ES-I3 (cell line): ENCODE data around the gene CRAT.

Source experiments
- H3K36me3 ChIP-seq: 2 replicates; pipeline ENCODE4 v1.6.1; 2013; ENCODE audit warnings: mild to moderate bottlenecking, low read length, control low read depth, moderate library complexity; ENCODE audit not compliant: insufficient read depth
- H3K4me1 ChIP-seq: 2 replicates; pipeline ENCODE4 v1.6.1; 2013; ENCODE audit warnings: mild to moderate bottlenecking, control low read depth, low read length; ENCODE audit not compliant: insufficient read depth
- H3K9ac ChIP-seq: 2 replicates; pipeline ENCODE4 v1.6.1; 2013; ENCODE audit warnings: low read depth, mild to moderate bottlenecking, low read length, moderate library complexity
- H3K9me3 ChIP-seq: 2 replicates; pipeline ENCODE4 v1.6.1; 2013; ENCODE audit warnings: mild to moderate bottlenecking, low read length, moderate library complexity; ENCODE audit not compliant: control insufficient read depth, insufficient read depth

The CRAT gene

DNA sequence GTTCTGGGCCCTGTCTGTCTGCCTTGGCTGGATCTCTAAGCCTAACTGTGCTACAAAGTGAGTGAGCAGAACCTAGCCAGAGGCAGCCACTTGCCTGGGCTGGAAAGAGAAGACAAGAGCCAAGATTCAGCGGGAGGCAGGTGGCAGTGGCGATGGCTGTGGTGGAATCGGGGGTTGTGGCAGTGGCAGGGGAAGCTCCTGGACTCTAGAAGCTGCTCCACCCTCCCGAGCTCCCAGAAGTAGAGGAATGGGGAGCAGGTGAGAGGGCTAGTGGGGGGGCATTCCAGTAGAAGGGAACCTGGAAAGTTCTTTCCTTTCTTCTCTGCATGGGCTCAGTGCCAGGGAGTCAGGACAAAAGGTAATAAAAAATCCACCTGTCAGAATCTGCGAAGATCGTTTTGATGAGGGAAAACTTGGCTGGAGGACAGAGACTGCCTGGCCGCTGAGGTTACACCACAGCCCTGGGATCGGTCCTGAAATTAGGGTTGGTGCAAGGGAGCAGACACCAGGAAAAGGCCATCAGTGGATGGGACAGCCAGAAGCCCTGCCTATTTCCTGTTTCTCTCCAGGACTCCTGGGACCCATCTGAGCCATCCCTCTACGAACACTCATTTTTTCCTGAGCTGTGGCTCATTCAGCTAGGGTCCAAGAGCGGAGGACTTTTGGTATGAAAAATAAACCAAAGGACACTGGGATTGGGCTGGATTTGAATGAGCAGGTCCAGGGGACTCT, 1.6 kb downstream of the CRAT start:
- H3K36me3 ChIP-seq: no peaks in the 10 kb centered on the region
- no peak overlapping the region for H3K9ac ChIP-seq
- no peaks in the 10 kb centered on the region for H3K4me1 ChIP-seq
- H3K9me3 ChIP-seq: no peaks in the 10 kb centered on the region

GRCh38 chr9:129108083-129108804, 2.3 kb downstream of the CRAT start:
- no peak overlapping the region for H3K9ac ChIP-seq
- H3K4me1 ChIP-seq: no peaks in the 10 kb centered on the region
- H3K36me3 ChIP-seq: no peaks in the 10 kb centered on the region
- H3K9me3 ChIP-seq: no peaks in the 10 kb centered on the region

DNA sequence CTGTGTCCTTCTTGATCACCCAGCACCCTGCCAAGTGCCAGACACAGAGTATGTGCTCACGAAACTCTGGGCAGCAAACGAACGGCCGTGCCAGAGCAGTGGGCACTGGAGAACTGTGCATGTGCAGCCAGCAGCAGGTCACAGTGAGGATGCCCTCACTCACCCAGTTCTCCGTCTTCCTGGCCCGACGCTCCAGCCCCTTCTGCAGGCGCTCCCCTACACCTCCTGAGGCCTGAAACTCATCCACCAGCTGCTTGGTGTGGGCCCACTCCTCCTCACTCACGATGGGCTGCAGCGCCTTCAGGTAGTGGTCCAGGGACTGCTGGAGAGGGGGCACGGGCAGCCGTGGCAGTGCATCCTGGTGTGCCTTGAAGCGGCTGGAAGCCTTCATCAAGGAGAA, 2.9 kb downstream of the CRAT start:
- Histone ChIP-seq H3K9ac (no peak overlapping the region), H3K36me3 (no peaks in the 10 kb centered on the region), H3K9me3 (no peaks in the 10 kb centered on the region), H3K4me1 (no peaks in the 10 kb centered on the region)

GRCh38 chr9:129105857-129106694, 4.5 kb downstream of the CRAT start:
- H3K36me3 ChIP-seq: no peaks in the 10 kb centered on the region
- no peaks in the 10 kb centered on the region for H3K4me1 ChIP-seq
- no peaks in the 10 kb centered on the region for H3K9me3 ChIP-seq
- H3K9ac ChIP-seq: no peak overlapping the region

DNA sequence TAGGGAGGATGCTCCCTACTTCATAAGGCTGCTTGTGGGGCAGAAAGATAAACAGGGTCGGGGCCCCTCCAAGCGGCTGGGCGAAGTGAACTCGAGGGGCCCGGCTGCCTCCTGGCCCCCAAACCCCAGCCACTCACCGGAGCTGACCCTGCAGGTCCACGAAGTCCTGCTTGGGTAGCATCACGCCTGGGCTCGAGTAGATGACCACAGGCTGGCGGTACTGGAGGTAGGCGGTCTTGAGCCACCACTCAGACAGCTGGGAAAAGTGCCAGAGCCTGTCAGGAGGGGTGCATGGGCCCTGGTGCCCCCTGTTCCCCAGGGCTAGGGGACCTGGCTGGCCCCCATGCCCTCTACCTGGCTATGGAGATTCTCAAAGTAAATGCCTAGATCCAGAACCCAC, 6.5 kb downstream of the CRAT start:
- Histone ChIP-seq H3K4me1 (no peaks in the 10 kb centered on the region), H3K9me3 (no peaks in the 10 kb centered on the region), H3K36me3 (no peaks in the 10 kb centered on the region), H3K9ac (no peak overlapping the region)

GRCh38 chr9:129103595-129103965, 7.0 kb downstream of the CRAT start:
- Histone ChIP-seq H3K4me1 (no peaks in the 10 kb centered on the region), H3K9ac (no peak overlapping the region), H3K9me3 (no peaks in the 10 kb centered on the region), H3K36me3 (no peaks in the 10 kb centered on the region)

DNA sequence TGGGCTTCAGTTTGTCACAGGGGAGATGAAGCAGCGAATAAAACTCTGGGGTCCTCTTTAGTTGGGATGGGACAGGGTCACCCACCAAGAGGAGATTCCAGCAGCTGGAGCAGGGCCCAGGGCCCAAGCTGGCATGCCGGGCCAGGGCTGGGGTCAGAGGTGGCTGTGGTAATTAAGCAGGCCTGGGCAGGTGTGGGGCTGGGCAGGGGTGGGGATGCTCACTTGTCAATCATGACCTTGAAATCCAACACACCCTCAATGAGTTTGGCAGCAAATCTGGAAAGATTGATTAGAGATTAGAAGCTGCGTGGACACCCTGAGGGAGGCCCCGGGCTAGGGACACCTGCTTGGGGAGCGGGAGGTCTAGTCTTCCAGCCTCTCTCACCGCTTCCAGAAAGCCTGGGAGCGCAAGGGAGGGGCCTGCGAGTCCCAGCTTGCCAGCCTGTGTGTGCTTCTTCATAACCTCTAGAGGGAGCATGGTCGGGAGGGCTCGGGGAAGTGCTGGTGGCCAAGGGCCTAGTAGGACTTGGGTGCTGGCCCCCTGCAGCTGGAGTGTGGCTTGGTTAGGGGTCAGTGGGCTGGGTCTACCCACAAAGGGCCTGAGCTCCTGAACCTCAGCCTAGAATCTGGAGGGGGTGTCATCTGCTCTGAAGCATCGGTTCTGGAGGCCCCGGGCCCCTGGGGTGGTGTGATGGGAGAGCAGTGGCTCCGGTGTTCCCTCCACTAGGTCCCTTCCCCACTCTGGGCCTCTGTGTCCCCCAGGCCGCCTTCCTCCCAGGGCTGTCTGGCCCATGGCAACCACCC, 7.6 kb downstream of the CRAT start:
- Histone ChIP-seq H3K9ac (no peak overlapping the region), H3K36me3 (no peaks in the 10 kb centered on the region), H3K9me3 (no peaks in the 10 kb centered on the region), H3K4me1 (no peaks in the 10 kb centered on the region)

- Histone ChIP-seq H3K9me3 (no peaks in the 10 kb centered on the region), H3K36me3 (no peaks in the 10 kb centered on the region), H3K9ac (no peak overlapping the region), H3K4me1 (no peaks in the 10 kb centered on the region)
Measured at GRCh38 chr9:129102095-129102525, 8.5 kb downstream of the CRAT start.

- no peak overlapping the region for H3K9ac ChIP-seq
- H3K36me3 ChIP-seq: no peaks in the 10 kb centered on the region
- H3K4me1 ChIP-seq: no peaks in the 10 kb centered on the region
- no peaks in the 10 kb centered on the region for H3K9me3 ChIP-seq
Measured at GRCh38 chr9:129101279-129101678, 9.3 kb downstream of the CRAT start.

GRCh38 chr9:129100383-129101169, 10.0 kb downstream of the CRAT start:
- H3K4me1 ChIP-seq: no peaks in the 10 kb centered on the region
- no peak overlapping the region for H3K9ac ChIP-seq
- no peaks in the 10 kb centered on the region for H3K9me3 ChIP-seq
- H3K36me3 ChIP-seq: no peaks in the 10 kb centered on the region

- H3K36me3 ChIP-seq: no peaks in the 10 kb centered on the region
- H3K4me1 ChIP-seq: no peaks in the 10 kb centered on the region
- no peak overlapping the region for H3K9ac ChIP-seq
- H3K9me3 ChIP-seq: no peaks in the 10 kb centered on the region
Measured at GRCh38 chr9:129098328-129098727, 12.3 kb downstream of the CRAT start.

GRCh38 chr9:129097671-129098306, 12.8 kb downstream of the CRAT start:
- no peaks in the 10 kb centered on the region for H3K9me3 ChIP-seq
- no peaks in the 10 kb centered on the region for H3K4me1 ChIP-seq
- H3K9ac ChIP-seq: no peak overlapping the region
- no peaks in the 10 kb centered on the region for H3K36me3 ChIP-seq

GRCh38 chr9:129095908-129096307, 14.7 kb downstream of the CRAT start:
- Histone ChIP-seq H3K36me3 (no peaks in the 10 kb centered on the region), H3K9ac (no peak overlapping the region)

More at GRCh38 chr9:129095908-129096307, 14.7 kb downstream of the CRAT start:
- no peaks in the 10 kb centered on the region for H3K4me1 ChIP-seq
- no peaks in the 10 kb centered on the region for H3K9me3 ChIP-seq
